ENCODE results near the gene RPN1.

- TF ChIP-seq, protein P1, sequence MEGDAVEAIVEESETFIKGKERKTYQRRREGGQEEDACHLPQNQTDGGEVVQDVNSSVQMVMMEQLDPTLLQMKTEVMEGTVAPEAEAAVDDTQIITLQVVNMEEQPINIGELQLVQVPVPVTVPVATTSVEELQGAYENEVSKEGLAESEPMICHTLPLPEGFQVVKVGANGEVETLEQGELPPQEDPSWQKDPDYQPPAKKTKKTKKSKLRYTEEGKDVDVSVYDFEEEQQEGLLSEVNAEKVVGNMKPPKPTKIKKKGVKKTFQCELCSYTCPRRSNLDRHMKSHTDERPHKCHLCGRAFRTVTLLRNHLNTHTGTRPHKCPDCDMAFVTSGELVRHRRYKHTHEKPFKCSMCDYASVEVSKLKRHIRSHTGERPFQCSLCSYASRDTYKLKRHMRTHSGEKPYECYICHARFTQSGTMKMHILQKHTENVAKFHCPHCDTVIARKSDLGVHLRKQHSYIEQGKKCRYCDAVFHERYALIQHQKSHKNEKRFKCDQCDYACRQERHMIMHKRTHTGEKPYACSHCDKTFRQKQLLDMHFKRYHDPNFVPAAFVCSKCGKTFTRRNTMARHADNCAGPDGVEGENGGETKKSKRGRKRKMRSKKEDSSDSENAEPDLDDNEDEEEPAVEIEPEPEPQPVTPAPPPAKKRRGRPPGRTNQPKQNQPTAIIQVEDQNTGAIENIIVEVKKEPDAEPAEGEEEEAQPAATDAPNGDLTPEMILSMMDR (IDR thresholded peaks at IDR 0.05), result no peak
- no peak for TF ChIP-seq POLR2A (IDR thresholded peaks at IDR 0.05)
Measured at GRCh38 chr3:128624526-128625138, 26.0 kb downstream of the RPN1 start.
